Stimulated activated memory B cell treated with anti-CD40 and anti-IgM and Interleukin-4, amounts not matched to agents 10 μg/mL and 1 μg/mL and 100 μg/mL, for 72 hours (primary cell): ENCODE data around the gene TRAIP.
"Not testable (repeated sequence)": the region's sequence is repeated elsewhere in the genome, so short reads cannot be mapped to it uniquely, and the experiment has no call there.

ENCODE experiments used
- ATAC-seq: fragments of 150-1000 bp; cut with Tn5 transposase; 2 replicates; pipeline ENCODE4 v1.10.0; 2021
- H3K27ac Mint-ChIP-seq: one replicate; pipeline ENCODE4 v1.8.0; 2022; ENCODE audit warnings: mild to moderate bottlenecking, mixed read lengths
- H3K27me3 Mint-ChIP-seq: one replicate; pipeline ENCODE4 v1.8.0; 2022; ENCODE audit warnings: mixed read lengths
- H3K36me3 Mint-ChIP-seq: one replicate; pipeline ENCODE4 v1.8.0; 2022; ENCODE audit warnings: mixed read lengths
- H3K4me1 Mint-ChIP-seq: one replicate; pipeline ENCODE4 v1.8.0; 2022; ENCODE audit warnings: mixed read lengths
- H3K4me3 Mint-ChIP-seq: one replicate; pipeline ENCODE4 v1.8.0; 2022; ENCODE audit warnings: mild to moderate bottlenecking, moderate library complexity, mixed read lengths
- H3K9me3 Mint-ChIP-seq: one replicate; pipeline ENCODE4 v1.8.0; 2022; ENCODE audit warnings: mixed read lengths

TRAIP gene

GRCh38 chr3:49856181-49857005 is at the start of gene TRAIP:
TRAIP (minus strand) TSS chr3:49856564; CDS start chr3:49856453, 111 bp downstream.
- H3K9me3 Mint-ChIP-seq, result no peaks in the 10 kb centered on the region
- peaks cover 4% of the 10 kb centered on the region for H3K27me3 Mint-ChIP-seq
- H3K4me1 Mint-ChIP-seq, result peaks cover 9% of the 10 kb centered on the region
- H3K27ac Mint-ChIP-seq, result peak within 1 kb of the TSS; percentile 72
- H3K4me3 Mint-ChIP-seq, result peak within 1 kb of the TSS; percentile 86
- no peaks in the 10 kb centered on the region for H3K36me3 Mint-ChIP-seq
- peak; percentile 99 for ATAC-seq

- H3K4me3 Mint-ChIP-seq, H3K9me3 Mint-ChIP-seq, H3K36me3 Mint-ChIP-seq, ATAC-seq, H3K27me3 Mint-ChIP-seq: not testable (repeated sequence)
- Mint-ChIP-seq H3K27ac (peak overlapping the region; percentile 86), H3K4me1 (peaks cover 27% of the 10 kb centered on the region)
Measured at GRCh38 chr3:49904448-49904847, 48.1 kb upstream of the TRAIP start.

- Mint-ChIP-seq H3K4me1 (peaks cover 27% of the 10 kb centered on the region), H3K9me3 (no peaks in the 10 kb centered on the region), H3K36me3 (no peaks in the 10 kb centered on the region), H3K4me3 (peak within 1 kb of the TSS; percentile 79), H3K27ac (peak within 1 kb of the TSS; percentile 86), H3K27me3 (no peaks in the 10 kb centered on the region)
- ATAC-seq, result peak; percentile 96
Measured at GRCh38 chr3:49903451-49904424, 47.4 kb upstream of the TRAIP start, which contains the start of gene MST1R. MST1R (minus strand) TSS chr3:49903873; CDS start chr3:49903609, 264 bp downstream.

GRCh38 chr3:49902511-49903345 is 46.4 kb upstream of the TRAIP start:
- H3K27ac Mint-ChIP-seq, result no peak overlapping the region
- H3K4me1 Mint-ChIP-seq, result peaks cover 27% of the 10 kb centered on the region
- no peak overlapping the region for H3K4me3 Mint-ChIP-seq

GRCh38 chr3:49901366-49902339 is 45.3 kb upstream of the TRAIP start:
- Mint-ChIP-seq H3K9me3 (no peaks in the 10 kb centered on the region), H3K4me1 (peaks cover 24% of the 10 kb centered on the region), H3K36me3 (no peaks in the 10 kb centered on the region), H3K27ac (no peak overlapping the region), H3K27me3 (no peaks in the 10 kb centered on the region), H3K4me3 (no peak overlapping the region)
- ATAC-seq, result no peak

More at GRCh38 chr3:49902511-49903345, 46.4 kb upstream of the TRAIP start:
- H3K9me3 Mint-ChIP-seq, result no peaks in the 10 kb centered on the region
- ATAC-seq, result no peak
- H3K27me3 Mint-ChIP-seq, result no peaks in the 10 kb centered on the region
- no peaks in the 10 kb centered on the region for H3K36me3 Mint-ChIP-seq

- peaks cover 14% of the 10 kb centered on the region for H3K4me1 Mint-ChIP-seq
- H3K36me3 Mint-ChIP-seq, result no peaks in the 10 kb centered on the region
- peak overlapping the region; percentile 26 for H3K27ac Mint-ChIP-seq
- no peak overlapping the region for H3K4me3 Mint-ChIP-seq
- no peaks in the 10 kb centered on the region for H3K9me3 Mint-ChIP-seq
- no peaks in the 10 kb centered on the region for H3K27me3 Mint-ChIP-seq
- ATAC-seq, result no peak
Measured at GRCh38 chr3:49900491-49901153, 44.3 kb upstream of the TRAIP start.

GRCh38 chr3:49899815-49900214 is 43.5 kb upstream of the TRAIP start:
- no peak overlapping the region for H3K27ac Mint-ChIP-seq
- peaks cover 8% of the 10 kb centered on the region for H3K4me1 Mint-ChIP-seq
- no peaks in the 10 kb centered on the region for H3K9me3 Mint-ChIP-seq
- H3K4me3 Mint-ChIP-seq, result no peak overlapping the region
- no peaks in the 10 kb centered on the region for H3K27me3 Mint-ChIP-seq
- ATAC-seq, result no peak
- H3K36me3 Mint-ChIP-seq, result no peaks in the 10 kb centered on the region

- H3K9me3 Mint-ChIP-seq, result no peaks in the 10 kb centered on the region
- no peak overlapping the region for H3K27ac Mint-ChIP-seq
- H3K36me3 Mint-ChIP-seq, result no peaks in the 10 kb centered on the region
- ATAC-seq, result no peak
- peaks cover 4% of the 10 kb centered on the region for H3K4me1 Mint-ChIP-seq
- no peak overlapping the region for H3K4me3 Mint-ChIP-seq
- no peaks in the 10 kb centered on the region for H3K27me3 Mint-ChIP-seq
Measured at GRCh38 chr3:49898991-49899390, 42.6 kb upstream of the TRAIP start.

- no peak for ATAC-seq
- Mint-ChIP-seq H3K4me3 (no peak overlapping the region), H3K4me1 (no peaks in the 10 kb centered on the region), H3K27ac (no peak overlapping the region), H3K9me3 (no peaks in the 10 kb centered on the region), H3K27me3 (no peaks in the 10 kb centered on the region), H3K36me3 (no peaks in the 10 kb centered on the region)
Measured at GRCh38 chr3:49896345-49896744, 40.0 kb upstream of the TRAIP start.

GRCh38 chr3:49895791-49896190 is 39.4 kb upstream of the TRAIP start:
- no peak for ATAC-seq
- no peak overlapping the region for H3K4me3 Mint-ChIP-seq
- no peak overlapping the region for H3K27ac Mint-ChIP-seq
- H3K9me3 Mint-ChIP-seq, result no peaks in the 10 kb centered on the region
- H3K36me3 Mint-ChIP-seq, result no peaks in the 10 kb centered on the region
- no peaks in the 10 kb centered on the region for H3K4me1 Mint-ChIP-seq
- no peaks in the 10 kb centered on the region for H3K27me3 Mint-ChIP-seq

GRCh38 chr3:49889296-49889695 is 32.9 kb upstream of the TRAIP start:
- no peaks in the 10 kb centered on the region for H3K4me1 Mint-ChIP-seq
- no peaks in the 10 kb centered on the region for H3K36me3 Mint-ChIP-seq
- H3K4me3 Mint-ChIP-seq, result no peak overlapping the region
- ATAC-seq, result no peak
- H3K27me3 Mint-ChIP-seq, result no peaks in the 10 kb centered on the region
- no peak overlapping the region for H3K27ac Mint-ChIP-seq
- no peaks in the 10 kb centered on the region for H3K9me3 Mint-ChIP-seq

- H3K4me3 Mint-ChIP-seq, result no peak overlapping the region
- peaks cover 10% of the 10 kb centered on the region for H3K27me3 Mint-ChIP-seq
- H3K9me3 Mint-ChIP-seq, result no peaks in the 10 kb centered on the region
- no peak for ATAC-seq
- H3K36me3 Mint-ChIP-seq, result no peaks in the 10 kb centered on the region
- no peaks in the 10 kb centered on the region for H3K4me1 Mint-ChIP-seq
- no peak overlapping the region for H3K27ac Mint-ChIP-seq
Measured at GRCh38 chr3:49886922-49887265, 30.5 kb upstream of the TRAIP start.

- Mint-ChIP-seq H3K9me3 (no peaks in the 10 kb centered on the region), H3K4me3 (no peak overlapping the region), H3K27ac (no peak overlapping the region), H3K36me3 (no peaks in the 10 kb centered on the region), H3K27me3 (peaks cover 18% of the 10 kb centered on the region), H3K4me1 (no peaks in the 10 kb centered on the region)
- ATAC-seq, result no peak
Measured at GRCh38 chr3:49883998-49884397, 27.6 kb upstream of the TRAIP start.
